H1 (cell line): Measurements from ENCODE around the gene RSPH6A. TPM values are rescaled to one million over a fixed set of nuclear protein-coding genes. Genes with fewer than 3 reads are reported as not detected.
A peak's percentile ranks its signal among the peaks of the same experiment; 100 is the strongest.

Experiments used
- CTCF ChIA-PET: fragments of 300-600 bp; sonication (Branson Sonifier 250); formaldehyde crosslinking; loops from one replicate; lab custom pipeline; 2021; ENCODE audit not compliant: partially characterized antibody; lab: Charles Lee
- POLR2A ChIA-PET: fragments of 300-600 bp; sonication (Branson Sonifier 250); formaldehyde crosslinking; loops from one replicate; lab custom pipeline; 2021; ENCODE audit warnings: inconsistent platforms; ENCODE audit not compliant: partially characterized antibody; lab: Charles Lee
- DNase-seq, 2 experiments: peaks; one replicate each; pipeline versions ENCODE4 v3.0.0 to v3.0.0-alpha.2; 2010 to 2022; ENCODE audit warnings: low spot score in 2 of 2, low read depth in 1 of 2, mixed read lengths in 1 of 2
- FAIRE-seq: peaks from 2 replicates; lab custom pipeline; 2011; peaks lifted over from hg19 to GRCh38; lab: Jason Lieb, UNC
- H2AFZ ChIP-seq: 2 replicates; pipeline ENCODE4 v1.8.1; 2012; ENCODE audit warnings: low read length, inconsistent platforms
- H2AK5ac ChIP-seq: 2 replicates; pipeline ENCODE4 v1.6.1; 2013; ENCODE audit warnings: low read depth, low read length
- H2BK120ac ChIP-seq: replicated peaks from 2 replicates; pipeline ENCODE3; 2013; ENCODE audit warnings: low read depth, low read length, inconsistent platforms
- H2BK12ac ChIP-seq: 2 replicates; pipeline ENCODE4 v1.6.1; 2013; ENCODE audit warnings: low read depth, low read length
- H2BK15ac ChIP-seq: 2 replicates; pipeline ENCODE4 v1.6.1; 2013; ENCODE audit warnings: low read length
- H2BK20ac ChIP-seq: 2 replicates; pipeline ENCODE4 v1.6.1; 2013; ENCODE audit warnings: low read length
- H2BK5ac ChIP-seq: 2 replicates; pipeline ENCODE4 v1.6.1; 2013; ENCODE audit warnings: low read depth, low read length
- H3K14ac ChIP-seq: 2 replicates; pipeline ENCODE4 v1.6.1; 2013; ENCODE audit warnings: inconsistent platforms; ENCODE audit not compliant: insufficient read length
- H3K18ac ChIP-seq: 2 replicates; pipeline ENCODE4 v1.6.1; 2013; ENCODE audit warnings: low read length; ENCODE audit errors: extremely low read depth
- H3K23ac ChIP-seq: 2 replicates; pipeline ENCODE4 v1.6.1; 2013; ENCODE audit warnings: inconsistent platforms; ENCODE audit not compliant: insufficient read length
- H3K23me2 ChIP-seq: 2 replicates; pipeline ENCODE4 v1.6.1; 2013; ENCODE audit warnings: low read depth, low read length
- H3K27ac ChIP-seq: 2 replicates; pipeline ENCODE4 v1.6.1; 2011; ENCODE audit warnings: low read depth, low read length, inconsistent platforms
- H3K27me3 ChIP-seq, 4 experiments: replicated peaks in 1 of 4; 1 replicate in 1 of 4; 2 replicates in 3 of 4; pipeline versions ENCODE4 v1.6.1 to v1.8.1; 2011 to 2013; ENCODE audit warnings: low read length in 3 of 4, mild to moderate bottlenecking in 3 of 4, inconsistent platforms in 2 of 4, mixed read lengths in 2 of 4, moderate library complexity in 1 of 4; ENCODE audit not compliant: control insufficient read depth in 3 of 4, insufficient read depth in 3 of 4; ENCODE audit errors: extremely low read depth in 1 of 4
- H3K36me3 ChIP-seq, 4 experiments: 2 replicates each; pipeline versions ENCODE4 v1.6.1 to v1.8.1; 2011 to 2013; ENCODE audit warnings: mild to moderate bottlenecking in 4 of 4, low read length in 3 of 4, moderate library complexity in 2 of 4, control low read depth in 1 of 4, inconsistent platforms in 1 of 4; ENCODE audit not compliant: insufficient read depth in 4 of 4, control insufficient read depth in 2 of 4
- H3K4ac ChIP-seq: replicated peaks from 2 replicates; pipeline ENCODE3; 2013; ENCODE audit warnings: low read length, low read depth, mixed read lengths, inconsistent platforms; ENCODE audit not compliant: insufficient read length
- H3K4me1 ChIP-seq, 4 experiments: replicated peaks in 1 of 4; 1 replicate in 1 of 4; 2 replicates in 3 of 4; pipeline versions ENCODE4 v1.6.1 to v1.8.1; 2011 to 2013; ENCODE audit warnings: low read length in 3 of 4, inconsistent platforms in 2 of 4, mixed read lengths in 1 of 4; ENCODE audit not compliant: insufficient read depth in 4 of 4, control insufficient read depth in 3 of 4
- H3K4me2 ChIP-seq, 2 experiments: 2 replicates each; pipeline versions ENCODE4 v1.6.1 to v1.8.1; 2011 to 2013; ENCODE audit warnings: low read depth in 2 of 2, low read length in 2 of 2, control low read depth in 1 of 2, inconsistent platforms in 1 of 2, mild to moderate bottlenecking in 1 of 2; ENCODE audit not compliant: insufficient read depth in 1 of 2
- H3K4me3 ChIP-seq, 4 experiments: fragments of 200-600, 300-600 bp in 1 of 4; sonication (generic), shearing (Covaris generic), sonication (Bioruptor Twin) in 1 of 4; 2 replicates each; pipeline versions ENCODE4 v1.5.1 to v1.8.1; 2011 to 2016; ENCODE audit warnings: low read length in 4 of 4, low read depth in 3 of 4, control low read depth in 2 of 4, inconsistent platforms in 2 of 4, mild to moderate bottlenecking in 2 of 4, mixed read lengths in 1 of 4, moderate library complexity in 1 of 4; ENCODE audit not compliant: insufficient read depth in 2 of 4; ENCODE audit errors: extremely low read depth in 1 of 4
- H3K56ac ChIP-seq: replicated peaks from 2 replicates; pipeline ENCODE3; 2013; ENCODE audit warnings: low read depth, mild to moderate bottlenecking, mixed read lengths, low read length, inconsistent platforms; ENCODE audit not compliant: insufficient read length
- H3K79me1 ChIP-seq: 2 replicates; pipeline ENCODE4 v1.6.1; 2013; ENCODE audit warnings: low read depth, low read length, control low read depth
- H3K79me2 ChIP-seq, 2 experiments: 2 replicates each; pipeline versions ENCODE4 v1.6.1 to v1.8.1; 2012 to 2013; ENCODE audit warnings: low read length in 2 of 2, mild to moderate bottlenecking in 2 of 2, inconsistent platforms in 1 of 2; ENCODE audit not compliant: insufficient read depth in 2 of 2, control insufficient read depth in 1 of 2
- H3K9ac ChIP-seq, 4 experiments: replicated peaks in 1 of 4; 1 replicate in 1 of 4; 2 replicates in 3 of 4; pipeline versions ENCODE4 v1.6.1 to v1.8.1; 2011 to 2013; ENCODE audit warnings: low read depth in 3 of 4, low read length in 3 of 4, control low read depth in 2 of 4, mild to moderate bottlenecking in 2 of 4, moderate library complexity in 2 of 4, inconsistent platforms in 1 of 4; ENCODE audit errors: extremely low read depth in 1 of 4
- H3K9me3 ChIP-seq, 2 experiments: 2 replicates each; pipeline versions ENCODE4 v1.6.1 to v1.8.1; 2012 to 2013; ENCODE audit warnings: mild to moderate bottlenecking in 2 of 2, moderate library complexity in 2 of 2, control low read depth in 1 of 2, inconsistent platforms in 1 of 2, low read depth in 1 of 2, low read length in 1 of 2, mixed read lengths in 1 of 2; ENCODE audit not compliant: insufficient read depth in 2 of 2
- H4K20me1 ChIP-seq, 2 experiments: replicated peaks in 1 of 2; 2 replicates each; pipeline versions ENCODE3 to v1.8.1; 2011 to 2013; ENCODE audit warnings: inconsistent platforms in 2 of 2, low read length in 2 of 2, mild to moderate bottlenecking in 1 of 2; ENCODE audit not compliant: insufficient read depth in 2 of 2, control insufficient read depth in 1 of 2
- H4K5ac ChIP-seq: 2 replicates; pipeline ENCODE4 v1.6.1; 2013; ENCODE audit warnings: low read length, low read depth, mixed read lengths, inconsistent platforms; ENCODE audit not compliant: insufficient read length
- H4K8ac ChIP-seq: 2 replicates; pipeline ENCODE4 v1.8.0; 2013; ENCODE audit warnings: mild to moderate bottlenecking, moderate library complexity, low read length, inconsistent platforms; ENCODE audit not compliant: insufficient read depth; ENCODE audit errors: extremely low read depth
- H4K91ac ChIP-seq: replicated peaks from 2 replicates; pipeline ENCODE3; 2013; ENCODE audit warnings: low read length, mixed read lengths, inconsistent platforms; ENCODE audit not compliant: insufficient read length
- BCL11A ChIP-seq, 2 experiments: IDR thresholded peaks; one replicate each; pipeline ENCODE4 v1.6.1; 2011; ENCODE audit warnings: low read depth in 2 of 2, low read length in 2 of 2, mild to moderate bottlenecking in 2 of 2
- CBX5 ChIP-seq: fragments of 300-800, 300-1000 bp; sonication (generic); IDR thresholded peaks from 2 replicates; pipeline ENCODE4 v1.7.1; 2016; ENCODE audit warnings: antibody characterized with exemption, low read length, low read depth
- EP300 ChIP-seq, 2 experiments: IDR thresholded peaks; 1 replicate in 1 of 2; 2 replicates in 1 of 2; pipeline ENCODE4 v1.6.1; 2011 to 2012; ENCODE audit warnings: low read depth in 2 of 2, low read length in 2 of 2, mild to moderate bottlenecking in 2 of 2, borderline replicate concordance in 1 of 2, inconsistent platforms in 1 of 2, moderate library complexity in 1 of 2
- NRF1 ChIP-seq: IDR thresholded peaks from 2 replicates; pipeline ENCODE4 v1.6.1; 2011; ENCODE audit warnings: mild to moderate bottlenecking, low read depth, low read length, improper control_type of control experiment
- POLR2AphosphoS5 ChIP-seq: IDR thresholded peaks from 2 replicates; pipeline ENCODE4 v1.6.1; 2011; ENCODE audit warnings: low read depth, low read length
- RAD21 ChIP-seq, 2 experiments: IDR thresholded peaks in 1 of 2; conservative IDR thresholded peaks in 1 of 2; 2 replicates each; pipeline ENCODE4 v1.6.1; 2011; ENCODE audit warnings: low read depth in 2 of 2, low read length in 2 of 2, improper control_type of control experiment in 1 of 2, inconsistent platforms in 1 of 2, mild to moderate bottlenecking in 1 of 2, moderate library complexity in 1 of 2
- SP4 ChIP-seq: IDR thresholded peaks from 2 replicates; pipeline ENCODE4 v1.6.1; 2012; ENCODE audit warnings: low read length, inconsistent platforms
- SRF ChIP-seq: IDR thresholded peaks from 2 replicates; pipeline ENCODE4 v1.6.1; 2011; ENCODE audit warnings: mild to moderate bottlenecking, low read depth, low read length, moderate library complexity
- WGBS, 2 experiments: shearing (Covaris generic) in 1 of 2; methylation state at CpG; one replicate each; pipeline versions ENCODE4 v1.1.6 to v1.1.7; 2013 to 2015; ENCODE audit warnings: low lambda C conversion rate in 2 of 2, mixed read lengths in 2 of 2, inconsistent platforms in 1 of 2, low coverage in 1 of 2, missing lambda C conversion rate in 1 of 2; ENCODE audit not compliant: insufficient replicate concordance in 2 of 2, insufficient coverage in 1 of 2, insufficient read length in 1 of 2; ENCODE audit errors: extremely low coverage in 1 of 2, missing lambda C conversion rate in 1 of 2; 5-methylcytosine and 5-hydroxymethylcytosine counted together
- polyA plus RNA-seq, 7 experiments: library from polyadenylated mRNA; depleted of rRNA in 3 of 7; stranded (reverse) in 5 of 7; unstranded in 2 of 7; fragments of >200 nt in 5 of 7; fragments of 200-250 nt in 2 of 7; gene quantifications; 1 replicate in 5 of 7; 2 replicates in 1 of 7; 4 replicates in 1 of 7; pipeline versions ENCODE4 v1.2.1 to v1.2.3, GENCODE V29; 2011 to 2013; ENCODE audit warnings: missing spikeins in 2 of 7, mixed read lengths in 2 of 7
- total RNA-seq: library from RNA; stranded (reverse); fragmentation: NEBNext Ultra II Directional; extraction: Animal tissue kit (Norgen Biotek cat#: 25700); gene quantifications from 2 replicates; pipeline ENCODE4 v1.2.1, GENCODE V29; 2021
- TF ChIP-seq, protein P1 (sequence below), 3 experiments: IDR thresholded peaks; 1 replicate in 2 of 3; 2 replicates in 1 of 3; pipeline versions ENCODE4 v1.5.1 to v1.6.1; 2011; ENCODE audit warnings: low read length in 3 of 3, mild to moderate bottlenecking in 3 of 3, inconsistent platforms in 2 of 3, low read depth in 1 of 3, moderate library complexity in 1 of 3; ENCODE audit not compliant: insufficient read depth in 1 of 3; ENCODE audit errors: control extremely low read depth in 1 of 3

The RSPH6A gene
- total and polyA plus RNA-seq, 2 of the 8 experiments (the other 6 are each of a cell fraction or from before 2014, with no cell fraction given) = 0.05 to 0.19 TPM

DNA sequence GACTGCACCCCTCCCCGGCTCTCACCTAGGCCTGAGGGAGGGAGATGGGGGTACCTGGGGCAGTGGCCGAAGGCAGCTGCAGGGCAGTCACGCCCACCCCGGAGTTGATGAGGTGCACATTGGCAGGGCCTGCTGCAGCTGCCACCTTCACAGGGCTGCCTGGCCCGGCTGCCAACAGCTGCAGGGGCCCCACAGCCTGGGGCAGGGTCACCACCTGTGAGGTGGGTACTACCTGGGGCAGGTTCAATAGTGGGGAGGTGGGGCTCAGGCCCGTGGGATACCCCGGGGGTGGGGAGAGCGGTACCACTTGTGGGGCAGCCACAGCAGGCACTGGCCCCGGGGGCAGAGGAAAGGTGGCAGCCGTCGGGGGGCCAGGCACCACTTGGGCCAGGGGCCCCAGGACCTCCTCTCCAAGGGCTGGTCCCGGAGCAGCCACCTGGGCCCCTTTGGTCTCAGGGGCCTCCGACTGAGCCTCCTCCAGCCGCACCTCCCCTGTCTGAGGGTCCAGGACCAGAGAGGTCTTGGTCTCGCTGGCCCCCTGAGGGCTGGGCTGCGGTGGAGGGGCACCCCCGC, 48.7 kb downstream of the RSPH6A start:
- H3K9ac ChIP-seq = no peak overlapping the region
- ChIA-PET CTCF (interaction anchor here (0.6 to 2.3 kb wide), 4 partner anchors 13 to 17 kb away, joined by 3 to 16 read pairs (median 4); no protein-coding TSS in a partner anchor), POLR2A (interaction anchor here (0.8 to 16.2 kb wide), 11 partner anchors 8 to 97 kb away, joined by 3 to 284 read pairs (median 38); partner anchors contain the start of genes DMPK, FBXO46, MEIOSIN and QPCTL)
- H2BK5ac ChIP-seq = no peak overlapping the region
- H3K4ac ChIP-seq = peak overlapping the region; percentile 44
- no peak overlapping the region for H3K14ac ChIP-seq
- peaks cover 0 to 3% of the 10 kb centered on the region in 2 experiments for H4K20me1 ChIP-seq
- no peaks in the 10 kb centered on the region for H3K79me2 ChIP-seq
- H4K91ac ChIP-seq = peak overlapping the region; percentile 34
- H3K27ac ChIP-seq = no peak overlapping the region
- WGBS, 2 experiments = 88% methylated on average over 13 of the region's 17 CpGs; no CpG with 5 or more reads in 1 of the 2 experiments
- H3K9me3 ChIP-seq = no peaks in the 10 kb centered on the region
- peak overlapping the region; percentile 84; the same call in 1 of the 2 replicates for H2BK12ac ChIP-seq
- peak overlapping the region in 2 of 4 experiments; percentile 79 to 89; a peak in 5 of 8 replicates for H3K4me3 ChIP-seq
- H2BK20ac ChIP-seq = no peak overlapping the region
- H3K23ac ChIP-seq = no peak overlapping the region
- H2BK15ac ChIP-seq = 0 out of 2 replicates have a peak overlapping the region, but pooled peaks have one; percentile 61
- peaks cover 0 to 2% (median 0%) of the 10 kb centered on the region in 4 experiments; a peak in 1 of 7 replicates for H3K27me3 ChIP-seq
- H3K23me2 ChIP-seq = peaks cover 26% of the 10 kb centered on the region
- peak overlapping the region; percentile 61 to 94 for H3K4me2 ChIP-seq
- H2AFZ ChIP-seq = no peak overlapping the region
- no peak for FAIRE-seq
- peaks cover 7 to 41% (median 33%) of the 10 kb centered on the region in 4 experiments for H3K4me1 ChIP-seq
- H2BK120ac ChIP-seq = no peak overlapping the region
- no peak for DNase-seq
- peak overlapping the region; percentile 62; the same call in 1 of the 2 replicates for H4K8ac ChIP-seq
- H3K36me3 ChIP-seq = no peaks in the 10 kb centered on the region; a peak in 1 of 8 replicates
- no peak overlapping the region for H3K56ac ChIP-seq
- 0 out of 2 replicates have a peak overlapping the region, but pooled peaks have one; percentile 83 for H3K18ac ChIP-seq
- H3K79me1 ChIP-seq = no peaks in the 10 kb centered on the region
- no peak overlapping the region for H4K5ac ChIP-seq
- no peak overlapping the region for H2AK5ac ChIP-seq
- TF ChIP-seq SRF (no peak), CBX5 (no peak), POLR2AphosphoS5 (no peak), NRF1 (no peak), EP300 (IDR thresholded peaks at IDR 0.05; ENCODE audit: borderline replicate concordance in 1 of 2, low read depth in 2 of 2, low read length in 2 of 2) (no peak), BCL11A (IDR thresholded peaks at IDR 0.05; ENCODE audit: low read depth in 2 of 2, low read length in 2 of 2) (no peak), SP4 (no peak), RAD21 (IDR thresholded peaks at IDR 0.05 in 1 of 2, conservative IDR thresholded peaks at IDR 0.05 in 1 of 2; ENCODE audit: low read depth in 2 of 2, low read length in 2 of 2) (no peak)
- TF ChIP-seq, protein P1, sequence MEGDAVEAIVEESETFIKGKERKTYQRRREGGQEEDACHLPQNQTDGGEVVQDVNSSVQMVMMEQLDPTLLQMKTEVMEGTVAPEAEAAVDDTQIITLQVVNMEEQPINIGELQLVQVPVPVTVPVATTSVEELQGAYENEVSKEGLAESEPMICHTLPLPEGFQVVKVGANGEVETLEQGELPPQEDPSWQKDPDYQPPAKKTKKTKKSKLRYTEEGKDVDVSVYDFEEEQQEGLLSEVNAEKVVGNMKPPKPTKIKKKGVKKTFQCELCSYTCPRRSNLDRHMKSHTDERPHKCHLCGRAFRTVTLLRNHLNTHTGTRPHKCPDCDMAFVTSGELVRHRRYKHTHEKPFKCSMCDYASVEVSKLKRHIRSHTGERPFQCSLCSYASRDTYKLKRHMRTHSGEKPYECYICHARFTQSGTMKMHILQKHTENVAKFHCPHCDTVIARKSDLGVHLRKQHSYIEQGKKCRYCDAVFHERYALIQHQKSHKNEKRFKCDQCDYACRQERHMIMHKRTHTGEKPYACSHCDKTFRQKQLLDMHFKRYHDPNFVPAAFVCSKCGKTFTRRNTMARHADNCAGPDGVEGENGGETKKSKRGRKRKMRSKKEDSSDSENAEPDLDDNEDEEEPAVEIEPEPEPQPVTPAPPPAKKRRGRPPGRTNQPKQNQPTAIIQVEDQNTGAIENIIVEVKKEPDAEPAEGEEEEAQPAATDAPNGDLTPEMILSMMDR (IDR thresholded peaks at IDR 0.05; ENCODE audit: control extremely low read depth in 1 of 3, insufficient read depth in 1 of 3, low read depth in 1 of 3, low read length in 3 of 3) = no peak
